GM23338 (cell line): ENCODE measurements around the gene SIAH1. TPM values are rescaled to one million over a fixed set of nuclear protein-coding genes. Genes with fewer than 3 reads are reported as not detected.
A peak's percentile ranks its signal among the peaks of the same experiment; 100 is the strongest.

Experiments
- ATAC-seq: fragments of 200-7000 bp; cut with Tn5 transposase; 3 replicates; pipeline ENCODE4 v1.9.1; 2020
- DNase-seq: peaks from one replicate; pipeline ENCODE4 v3.0.0-alpha.2; 2015; ENCODE audit warnings: low spot score
- H2AFZ ChIP-seq: fragments of 200-600 bp; sonication (generic); 2 replicates; pipeline ENCODE4 v1.8.0; 2016; ENCODE audit warnings: antibody characterized with exemption, mild to moderate bottlenecking, moderate library complexity
- H3F3A ChIP-seq: fragments of 200-600 bp; sonication (generic); replicated peaks from 2 replicates; pipeline ENCODE4 v1.8.0; 2017; ENCODE audit warnings: antibody characterized with exemption, mixed run types, low read depth
- H3K27ac ChIP-seq: fragments of 200-600 bp; sonication (generic); 2 replicates; pipeline ENCODE4 v1.6.1; 2016; ENCODE audit warnings: low read depth
- H3K27me3 ChIP-seq: fragments of 200-600 bp; sonication (generic); 2 replicates; pipeline ENCODE4 v1.8.0; 2016; ENCODE audit warnings: mild to moderate bottlenecking, mixed run types, moderate library complexity; ENCODE audit not compliant: insufficient read depth
- H3K36me3 ChIP-seq: fragments of 200-600 bp; sonication (generic); 2 replicates; pipeline ENCODE4 v1.8.0; 2016; ENCODE audit warnings: mild to moderate bottlenecking; ENCODE audit not compliant: insufficient read depth
- H3K4me1 ChIP-seq: fragments of 200-600 bp; sonication (generic); 2 replicates; pipeline ENCODE4 v1.8.0; 2016; ENCODE audit warnings: mild to moderate bottlenecking, moderate library complexity; ENCODE audit not compliant: insufficient read depth
- H3K4me2 ChIP-seq: fragments of 200-600 bp; sonication (generic); 2 replicates; pipeline ENCODE4 v1.7.1; 2017; ENCODE audit warnings: mixed run types
- H3K4me3 ChIP-seq: fragments of 200-600 bp; sonication (generic); 2 replicates; pipeline ENCODE4 v1.6.1; 2016; ENCODE audit warnings: mixed run types
- H3K79me2 ChIP-seq: fragments of 200-600 bp; sonication (generic); replicated peaks from 2 replicates; pipeline ENCODE4 v1.8.0; 2017; ENCODE audit warnings: mild to moderate bottlenecking; ENCODE audit not compliant: insufficient read depth
- H3K9me2 ChIP-seq: fragments of 200-600 bp; sonication (generic); 2 replicates; pipeline ENCODE4 v1.8.0; 2017; ENCODE audit not compliant: insufficient read depth
- H4K20me1 ChIP-seq: fragments of 200-600 bp; sonication (generic); replicated peaks from 2 replicates; pipeline ENCODE4 v1.8.0; 2017; ENCODE audit warnings: mild to moderate bottlenecking; ENCODE audit not compliant: insufficient read depth
- H3K27ac Mint-ChIP-seq: 2 replicates; pipeline ENCODE4 v1.8.0; 2020; ENCODE audit warnings: inconsistent platforms, mild to moderate bottlenecking, moderate library complexity, mixed read lengths
- H3K27me3 Mint-ChIP-seq: 3 replicates; pipeline ENCODE4 v1.8.0; 2022; ENCODE audit warnings: low read depth, mild to moderate bottlenecking, moderate library complexity, mixed read lengths, inconsistent platforms; ENCODE audit not compliant: insufficient read depth, poor library complexity
- H3K36me3 Mint-ChIP-seq: 3 replicates; pipeline ENCODE4 v1.8.0; 2021; ENCODE audit warnings: low read depth, mild to moderate bottlenecking, inconsistent platforms, moderate library complexity, mixed read lengths
- H3K4me1 Mint-ChIP-seq: 3 replicates; pipeline ENCODE4 v1.8.0; 2020; ENCODE audit warnings: mild to moderate bottlenecking, inconsistent platforms, mixed read lengths
- H3K4me3 Mint-ChIP-seq: 3 replicates; pipeline ENCODE4 v1.8.0; 2021; ENCODE audit warnings: moderate library complexity, mild to moderate bottlenecking, inconsistent platforms, mixed read lengths
- H3K9me3 Mint-ChIP-seq: 3 replicates; pipeline ENCODE4 v1.8.0; 2020; ENCODE audit warnings: moderate library complexity, mild to moderate bottlenecking, inconsistent platforms, mixed read lengths
- CREB1 ChIP-seq: fragments of 250-450 bp; sonication (Bioruptor Pico); IDR thresholded peaks from 2 replicates; pipeline ENCODE4 v1.5.0; 2020; ENCODE audit warnings: low read depth, mild to moderate bottlenecking, moderate library complexity
- ETS1 ChIP-seq: IDR thresholded peaks from 2 replicates; pipeline ENCODE4 v1.6.1; 2016; ENCODE audit warnings: antibody characterized with exemption
- EZH2phosphoT487 ChIP-seq: fragments of 200-600 bp; sonication (generic); IDR thresholded peaks from one replicate; pipeline ENCODE4 v1.8.1; 2018; ENCODE audit warnings: antibody characterized with exemption; ENCODE audit not compliant: unreplicated experiment
- NANOG ChIP-seq: IDR thresholded peaks from 2 replicates; pipeline ENCODE4 v1.6.1; 2016; ENCODE audit warnings: antibody characterized with exemption, borderline replicate concordance
- POLR2AphosphoS5 ChIP-seq: IDR thresholded peaks from 2 replicates; pipeline ENCODE4 v1.6.1; 2016; ENCODE audit warnings: antibody characterized with exemption, low read depth
- REST ChIP-seq: IDR thresholded peaks from one replicate; pipeline ENCODE4 v1.6.1; 2018; ENCODE audit warnings: antibody characterized with exemption; ENCODE audit not compliant: unreplicated experiment
- ZNF331 ChIP-seq: fragments of 250-450 bp; sonication (Bioruptor Pico); IDR thresholded peaks from 2 replicates; pipeline ENCODE4 v1.5.0; 2020; ENCODE audit warnings: low read depth, mild to moderate bottlenecking, moderate library complexity
- long read RNA-seq: library from polyadenylated mRNA; unstranded; transcript quantifications from one replicate; pipeline ENCODE4 v2.0.0, GENCODE V29; 2020; ENCODE audit not compliant: unreplicated experiment
- polyA plus RNA-seq: library from polyadenylated mRNA; unstranded; fragments of >200 nt; fragmentation: Nextera tagmentation; extraction: Ambion mirVana; gene quantifications from 2 replicates; pipeline ENCODE4 v1.2.1, GENCODE V29; 2016
- total RNA-seq: library from RNA; depleted of rRNA; stranded (reverse); fragments of >200 nt; shearing (Covaris generic); gene quantifications from 2 replicates; pipeline ENCODE4 v1.2.3, GENCODE V29; 2014; rRNA removed

The SIAH1 gene
- total RNA-seq (47.0 and 52.7 TPM in 2 replicates), polyA plus RNA-seq (35.1 and 42.0 TPM in 2 replicates)
- long read RNA-seq, transcript SIAH1-203 (2 exons, 2,147 nt) = major isoform, 23 of 32 reads
- long read RNA-seq, partial matches to known transcripts = 0 of 32 reads
- long read RNA-seq, other reads (novel, unspliced or antisense) = 6 of 32 reads

- Histone ChIP-seq H4K20me1 (peaks cover under 1% of the 10 kb centered on the region; the same call in 1 of the 2 replicates), H3K4me2 (peak within 1 kb of the TSS; percentile 90), H2AFZ (no peak within 1 kb of the TSS), H3F3A (peaks cover 15% of the 10 kb centered on the region), H3K27me3 (no peaks in the 10 kb centered on the region), H3K79me2 (peaks cover 40% of the 10 kb centered on the region), H3K36me3 (no peaks in the 10 kb centered on the region), H3K27ac (peak within 1 kb of the TSS; percentile 99), H3K4me1 (peaks cover 32% of the 10 kb centered on the region), H3K9me2 (no peaks in the 10 kb centered on the region), H3K4me3 (peak within 1 kb of the TSS; percentile 78)
- Mint-ChIP-seq H3K27ac (peak within 1 kb of the TSS; percentile 99), H3K27me3 (peaks cover 7% of the 10 kb centered on the region), H3K4me3 (peak within 1 kb of the TSS; percentile 92), H3K4me1 (peaks cover 35% of the 10 kb centered on the region), H3K9me3 (no peaks in the 10 kb centered on the region), H3K36me3 (peaks cover 3% of the 10 kb centered on the region; the same call in 2 of the 3 replicates)
- 0 out of 2 replicates have a peak, but pooled peaks have one; percentile 4 for TF ChIP-seq ETS1
- TF ChIP-seq NANOG = 0 out of 2 replicates have a peak, but pooled peaks have one; percentile 4
- no peak for TF ChIP-seq ZNF331 (CRISPR knock-in tag)
- TF ChIP-seq REST = no peak
- TF ChIP-seq POLR2AphosphoS5 = peak; percentile 65; the same call in 1 of the 2 replicates
- TF ChIP-seq CREB1 (CRISPR knock-in tag) = 0 out of 2 replicates have a peak, but pooled peaks have one; percentile 18
- no peak for TF ChIP-seq EZH2phosphoT487
- ATAC-seq (peak; percentile 78), DNase-seq (peak; percentile 89)
These were observed at the start of gene SIAH1 for GRCh38 chr16:48385253-48386150. Gene SIAH1 (minus strand): TSS chr16:48385413. CDS start chr16:48362428, 22,985 bp downstream.
